Kidney epithelial cell (primary cell): ENCODE results near the gene GAPVD1. TPM values are rescaled to one million over a fixed set of nuclear protein-coding genes. Genes with fewer than 3 reads are reported as not detected.

Source experiments
- DNase-seq: peaks from one replicate; pipeline ENCODE4 v3.0.0-alpha.2; 2010; ENCODE audit warnings: low read depth
- H3K27me3 ChIP-seq: 2 replicates; pipeline ENCODE4 v1.6.0; 2011; ENCODE audit warnings: low read length; ENCODE audit not compliant: control insufficient read depth, insufficient read depth
- H3K36me3 ChIP-seq: 2 replicates; pipeline ENCODE4 v1.5.1; 2011; ENCODE audit warnings: low read length; ENCODE audit not compliant: control insufficient read depth, insufficient read depth
- H3K4me3 ChIP-seq: 2 replicates; pipeline ENCODE4 v1.5.1; 2011; ENCODE audit warnings: low read depth, mild to moderate bottlenecking, control low read depth, low read length
- CTCF ChIP-seq: IDR thresholded peaks from 2 replicates; pipeline ENCODE4 v1.5.1; 2011; ENCODE audit warnings: mild to moderate bottlenecking, moderate library complexity, low read length, control low read depth, inconsistent platforms; ENCODE audit not compliant: insufficient read depth, poor library complexity, severe bottlenecking
- total RNA-seq: library from RNA; depleted of rRNA; stranded (reverse); fragments of >200 nt; gene quantifications from 2 replicates; pipeline ENCODE4 v1.2.3, GENCODE V29; 2015

Gene GAPVD1
- total RNA-seq, 1 donor from 2014 or later, result 30.4 TPM

GRCh38 chr9:125355601-125356000 is 94.0 kb downstream of the GAPVD1 start:
- Histone ChIP-seq H3K4me3 (no peak overlapping the region), H3K36me3 (peaks cover 5% of the 10 kb centered on the region), H3K27me3 (no peaks in the 10 kb centered on the region)
- TF ChIP-seq CTCF, result no peak
- DNase-seq, result no peak

- Histone ChIP-seq H3K36me3 (peaks cover 4% of the 10 kb centered on the region), H3K4me3 (no peak overlapping the region), H3K27me3 (no peaks in the 10 kb centered on the region)
- TF ChIP-seq CTCF, result no peak
- DNase-seq, result no peak
Measured at GRCh38 chr9:125356032-125356431, 94.4 kb downstream of the GAPVD1 start.

- Histone ChIP-seq H3K4me3 (no peak overlapping the region), H3K27me3 (no peaks in the 10 kb centered on the region), H3K36me3 (peaks cover 2% of the 10 kb centered on the region)
- no peak for TF ChIP-seq CTCF
- no peak for DNase-seq
Measured at GRCh38 chr9:125359011-125359410, 97.4 kb downstream of the GAPVD1 start.

GRCh38 chr9:125360601-125361000 is 99.0 kb downstream of the GAPVD1 start:
- no peak for TF ChIP-seq CTCF
- Histone ChIP-seq H3K36me3 (peaks cover 2% of the 10 kb centered on the region), H3K27me3 (no peaks in the 10 kb centered on the region), H3K4me3 (no peak overlapping the region)
- no peak for DNase-seq

GRCh38 chr9:125361837-125362531 is 100.4 kb downstream of the GAPVD1 start:
- TF ChIP-seq CTCF, result peak; percentile 25
- no peak overlapping the region for H3K4me3 ChIP-seq
- H3K27me3 ChIP-seq, result no peaks in the 10 kb centered on the region
- H3K36me3 ChIP-seq, result peaks cover 2% of the 10 kb centered on the region
- no peak for DNase-seq

GRCh38 chr9:125366676-125367075 is 105.0 kb downstream of the GAPVD1 start:
- no peaks in the 10 kb centered on the region for H3K36me3 ChIP-seq

More at GRCh38 chr9:125366676-125367075, 105.0 kb downstream of the GAPVD1 start:
- TF ChIP-seq CTCF, result no peak
- DNase-seq, result no peak
- no peak overlapping the region for H3K4me3 ChIP-seq
- no peaks in the 10 kb centered on the region for H3K27me3 ChIP-seq
